ENCODE measurements around the gene TNFRSF12A. TPM values are rescaled to one million over a fixed set of nuclear protein-coding genes. Genes with fewer than 3 reads are reported as not detected.

The TNFRSF12A gene
- total and polyA plus RNA-seq, 2 of the 8 experiments (the other 6 are each of a cell fraction or from before 2014, with no cell fraction given), result 81.0 to 82.5 TPM

GRCh38 chr16:3058139-3059030 is 38.2 kb downstream of the TNFRSF12A start (continued):
- TF ChIP-seq CHD7 (IDR thresholded peaks at IDR 0.05; ENCODE audit: insufficient replicate concordance, low read length) (no peak), SAP30 (IDR thresholded peaks at IDR 0.05; ENCODE audit: insufficient read depth, insufficient replicate concordance, low read length) (no peak), RAD21 (IDR thresholded peaks at IDR 0.05 in 1 of 2, conservative IDR thresholded peaks at IDR 0.05 in 1 of 2; ENCODE audit: low read depth in 2 of 2, low read length in 2 of 2) (peak; percentile 11 to 14; a peak in 1 of 4 replicates), TAF1 (IDR thresholded peaks at IDR 0.05; ENCODE audit: low read depth, low read length) (0 out of 2 replicates have a peak, but pooled peaks have one; percentile 11), TAF7 (optimal IDR thresholded peaks at IDR 0.05; ENCODE audit: borderline replicate concordance, low read depth, low read length) (no peak), MAFK (IDR thresholded peaks at IDR 0.05; ENCODE audit: low read depth, low read length) (no peak), POLR2A (IDR thresholded peaks at IDR 0.05; ENCODE audit: control extremely low read depth in 1 of 2, low read depth in 2 of 2, low read length in 2 of 2) (no peak), BCL11A (IDR thresholded peaks at IDR 0.05; ENCODE audit: low read depth in 2 of 2, low read length in 2 of 2) (no peak), TCF12 (IDR thresholded peaks at IDR 0.05; ENCODE audit: low read depth, low read length) (no peak)
